H1 (cell line): ENCODE results near the gene SMIM29. TPM values are rescaled to one million over a fixed set of nuclear protein-coding genes. Genes with fewer than 3 reads are reported as not detected.

ENCODE experiments used
- CTCF ChIA-PET: fragments of 300-600 bp; sonication (Branson Sonifier 250); formaldehyde crosslinking; loops from one replicate; lab custom pipeline; 2021; ENCODE audit not compliant: partially characterized antibody; lab: Charles Lee
- POLR2A ChIA-PET: fragments of 300-600 bp; sonication (Branson Sonifier 250); formaldehyde crosslinking; loops from one replicate; lab custom pipeline; 2021; ENCODE audit warnings: inconsistent platforms; ENCODE audit not compliant: partially characterized antibody; lab: Charles Lee
- DNase-seq, 2 experiments: peaks; one replicate each; pipeline versions ENCODE4 v3.0.0 to v3.0.0-alpha.2; 2010 to 2022; ENCODE audit warnings: low spot score in 2 of 2, low read depth in 1 of 2, mixed read lengths in 1 of 2
- FAIRE-seq: peaks from 2 replicates; lab custom pipeline; 2011; peaks lifted over from hg19 to GRCh38; lab: Jason Lieb, UNC
- H2AFZ ChIP-seq: 2 replicates; pipeline ENCODE4 v1.8.1; 2012; ENCODE audit warnings: low read length, inconsistent platforms
- H2AK5ac ChIP-seq: 2 replicates; pipeline ENCODE4 v1.6.1; 2013; ENCODE audit warnings: low read depth, low read length
- H2BK120ac ChIP-seq: replicated peaks from 2 replicates; pipeline ENCODE3; 2013; ENCODE audit warnings: low read depth, low read length, inconsistent platforms
- H2BK12ac ChIP-seq: 2 replicates; pipeline ENCODE4 v1.6.1; 2013; ENCODE audit warnings: low read depth, low read length
- H2BK15ac ChIP-seq: 2 replicates; pipeline ENCODE4 v1.6.1; 2013; ENCODE audit warnings: low read length
- H2BK20ac ChIP-seq: 2 replicates; pipeline ENCODE4 v1.6.1; 2013; ENCODE audit warnings: low read length
- H2BK5ac ChIP-seq: 2 replicates; pipeline ENCODE4 v1.6.1; 2013; ENCODE audit warnings: low read depth, low read length
- H3K14ac ChIP-seq: 2 replicates; pipeline ENCODE4 v1.6.1; 2013; ENCODE audit warnings: inconsistent platforms; ENCODE audit not compliant: insufficient read length
- H3K18ac ChIP-seq: 2 replicates; pipeline ENCODE4 v1.6.1; 2013; ENCODE audit warnings: low read length; ENCODE audit errors: extremely low read depth
- H3K23ac ChIP-seq: 2 replicates; pipeline ENCODE4 v1.6.1; 2013; ENCODE audit warnings: inconsistent platforms; ENCODE audit not compliant: insufficient read length
- H3K23me2 ChIP-seq: 2 replicates; pipeline ENCODE4 v1.6.1; 2013; ENCODE audit warnings: low read depth, low read length
- H3K27ac ChIP-seq: 2 replicates; pipeline ENCODE4 v1.6.1; 2011; ENCODE audit warnings: low read depth, low read length, inconsistent platforms
- H3K27me3 ChIP-seq, 4 experiments: replicated peaks in 1 of 4; 1 replicate in 1 of 4; 2 replicates in 3 of 4; pipeline versions ENCODE4 v1.6.1 to v1.8.1; 2011 to 2013; ENCODE audit warnings: low read length in 3 of 4, mild to moderate bottlenecking in 3 of 4, inconsistent platforms in 2 of 4, mixed read lengths in 2 of 4, moderate library complexity in 1 of 4; ENCODE audit not compliant: control insufficient read depth in 3 of 4, insufficient read depth in 3 of 4; ENCODE audit errors: extremely low read depth in 1 of 4
- H3K36me3 ChIP-seq, 4 experiments: 2 replicates each; pipeline versions ENCODE4 v1.6.1 to v1.8.1; 2011 to 2013; ENCODE audit warnings: mild to moderate bottlenecking in 4 of 4, low read length in 3 of 4, moderate library complexity in 2 of 4, control low read depth in 1 of 4, inconsistent platforms in 1 of 4; ENCODE audit not compliant: insufficient read depth in 4 of 4, control insufficient read depth in 2 of 4
- H3K4ac ChIP-seq: replicated peaks from 2 replicates; pipeline ENCODE3; 2013; ENCODE audit warnings: low read length, low read depth, mixed read lengths, inconsistent platforms; ENCODE audit not compliant: insufficient read length
- H3K4me1 ChIP-seq, 4 experiments: replicated peaks in 1 of 4; 1 replicate in 1 of 4; 2 replicates in 3 of 4; pipeline versions ENCODE4 v1.6.1 to v1.8.1; 2011 to 2013; ENCODE audit warnings: low read length in 3 of 4, inconsistent platforms in 2 of 4, mixed read lengths in 1 of 4; ENCODE audit not compliant: insufficient read depth in 4 of 4, control insufficient read depth in 3 of 4
- H3K4me2 ChIP-seq, 2 experiments: 2 replicates each; pipeline versions ENCODE4 v1.6.1 to v1.8.1; 2011 to 2013; ENCODE audit warnings: low read depth in 2 of 2, low read length in 2 of 2, control low read depth in 1 of 2, inconsistent platforms in 1 of 2, mild to moderate bottlenecking in 1 of 2; ENCODE audit not compliant: insufficient read depth in 1 of 2
- H3K4me3 ChIP-seq, 4 experiments: fragments of 200-600, 300-600 bp in 1 of 4; sonication (generic), shearing (Covaris generic), sonication (Bioruptor Twin) in 1 of 4; 2 replicates each; pipeline versions ENCODE4 v1.5.1 to v1.8.1; 2011 to 2016; ENCODE audit warnings: low read length in 4 of 4, low read depth in 3 of 4, control low read depth in 2 of 4, inconsistent platforms in 2 of 4, mild to moderate bottlenecking in 2 of 4, mixed read lengths in 1 of 4, moderate library complexity in 1 of 4; ENCODE audit not compliant: insufficient read depth in 2 of 4; ENCODE audit errors: extremely low read depth in 1 of 4
- H3K56ac ChIP-seq: replicated peaks from 2 replicates; pipeline ENCODE3; 2013; ENCODE audit warnings: low read depth, mild to moderate bottlenecking, mixed read lengths, low read length, inconsistent platforms; ENCODE audit not compliant: insufficient read length
- H3K79me1 ChIP-seq: 2 replicates; pipeline ENCODE4 v1.6.1; 2013; ENCODE audit warnings: low read depth, low read length, control low read depth
- H3K79me2 ChIP-seq, 2 experiments: 2 replicates each; pipeline versions ENCODE4 v1.6.1 to v1.8.1; 2012 to 2013; ENCODE audit warnings: low read length in 2 of 2, mild to moderate bottlenecking in 2 of 2, inconsistent platforms in 1 of 2; ENCODE audit not compliant: insufficient read depth in 2 of 2, control insufficient read depth in 1 of 2
- H3K9ac ChIP-seq, 4 experiments: replicated peaks in 1 of 4; 1 replicate in 1 of 4; 2 replicates in 3 of 4; pipeline versions ENCODE4 v1.6.1 to v1.8.1; 2011 to 2013; ENCODE audit warnings: low read depth in 3 of 4, low read length in 3 of 4, control low read depth in 2 of 4, mild to moderate bottlenecking in 2 of 4, moderate library complexity in 2 of 4, inconsistent platforms in 1 of 4; ENCODE audit errors: extremely low read depth in 1 of 4
- H3K9me3 ChIP-seq, 2 experiments: 2 replicates each; pipeline versions ENCODE4 v1.6.1 to v1.8.1; 2012 to 2013; ENCODE audit warnings: mild to moderate bottlenecking in 2 of 2, moderate library complexity in 2 of 2, control low read depth in 1 of 2, inconsistent platforms in 1 of 2, low read depth in 1 of 2, low read length in 1 of 2, mixed read lengths in 1 of 2; ENCODE audit not compliant: insufficient read depth in 2 of 2
- H4K20me1 ChIP-seq, 2 experiments: replicated peaks in 1 of 2; 2 replicates each; pipeline versions ENCODE3 to v1.8.1; 2011 to 2013; ENCODE audit warnings: inconsistent platforms in 2 of 2, low read length in 2 of 2, mild to moderate bottlenecking in 1 of 2; ENCODE audit not compliant: insufficient read depth in 2 of 2, control insufficient read depth in 1 of 2
- H4K5ac ChIP-seq: 2 replicates; pipeline ENCODE4 v1.6.1; 2013; ENCODE audit warnings: low read length, low read depth, mixed read lengths, inconsistent platforms; ENCODE audit not compliant: insufficient read length
- H4K8ac ChIP-seq: 2 replicates; pipeline ENCODE4 v1.8.0; 2013; ENCODE audit warnings: mild to moderate bottlenecking, moderate library complexity, low read length, inconsistent platforms; ENCODE audit not compliant: insufficient read depth; ENCODE audit errors: extremely low read depth
- H4K91ac ChIP-seq: replicated peaks from 2 replicates; pipeline ENCODE3; 2013; ENCODE audit warnings: low read length, mixed read lengths, inconsistent platforms; ENCODE audit not compliant: insufficient read length
- ATF3 ChIP-seq: IDR thresholded peaks from 2 replicates; pipeline ENCODE4 v1.6.1; 2011; ENCODE audit warnings: low read depth, mild to moderate bottlenecking, low read length; ENCODE audit not compliant: insufficient read depth
- CHD2 ChIP-seq: IDR thresholded peaks from 2 replicates; pipeline ENCODE4 v1.6.1; 2012; ENCODE audit warnings: low read length, improper control_type of control experiment
- E2F6 ChIP-seq: IDR thresholded peaks from 2 replicates; pipeline ENCODE4 v1.6.1; 2012; ENCODE audit warnings: inconsistent platforms
- EP300 ChIP-seq, 2 experiments: IDR thresholded peaks; 1 replicate in 1 of 2; 2 replicates in 1 of 2; pipeline ENCODE4 v1.6.1; 2011 to 2012; ENCODE audit warnings: low read depth in 2 of 2, low read length in 2 of 2, mild to moderate bottlenecking in 2 of 2, borderline replicate concordance in 1 of 2, inconsistent platforms in 1 of 2, moderate library complexity in 1 of 2
- HDAC6 ChIP-seq: IDR thresholded peaks from one replicate; pipeline ENCODE4 v1.7.1; 2012; ENCODE audit warnings: low read depth, mild to moderate bottlenecking, inconsistent platforms, low read length, moderate library complexity
- WGBS, 2 experiments: shearing (Covaris generic) in 1 of 2; methylation state at CpG; one replicate each; pipeline versions ENCODE4 v1.1.6 to v1.1.7; 2013 to 2015; ENCODE audit warnings: low lambda C conversion rate in 2 of 2, mixed read lengths in 2 of 2, inconsistent platforms in 1 of 2, low coverage in 1 of 2, missing lambda C conversion rate in 1 of 2; ENCODE audit not compliant: insufficient replicate concordance in 2 of 2, insufficient coverage in 1 of 2, insufficient read length in 1 of 2; ENCODE audit errors: extremely low coverage in 1 of 2, missing lambda C conversion rate in 1 of 2; 5-methylcytosine and 5-hydroxymethylcytosine counted together
- polyA plus RNA-seq, 7 experiments: library from polyadenylated mRNA; depleted of rRNA in 3 of 7; stranded (reverse) in 5 of 7; unstranded in 2 of 7; fragments of >200 nt in 5 of 7; fragments of 200-250 nt in 2 of 7; gene quantifications; 1 replicate in 5 of 7; 2 replicates in 1 of 7; 4 replicates in 1 of 7; pipeline versions ENCODE4 v1.2.1 to v1.2.3, GENCODE V29; 2011 to 2013; ENCODE audit warnings: missing spikeins in 2 of 7, mixed read lengths in 2 of 7
- total RNA-seq: library from RNA; stranded (reverse); fragmentation: NEBNext Ultra II Directional; extraction: Animal tissue kit (Norgen Biotek cat#: 25700); gene quantifications from 2 replicates; pipeline ENCODE4 v1.2.1, GENCODE V29; 2021

The SMIM29 gene
- total and polyA plus RNA-seq, 2 of the 8 experiments (the other 6 are each of a cell fraction or from before 2014, with no cell fraction given): 7.0 to 22.4 TPM

- no peaks in the 10 kb centered on the region for H3K79me1 ChIP-seq
- no peak overlapping the region for H4K8ac ChIP-seq
- no peak overlapping the region for H3K14ac ChIP-seq
- no peak overlapping the region for H3K18ac ChIP-seq
- H3K23ac ChIP-seq: no peak overlapping the region
- H3K56ac ChIP-seq: no peak overlapping the region
- H4K91ac ChIP-seq: no peak overlapping the region
- H3K9ac ChIP-seq: no peak overlapping the region
- H3K4me3 ChIP-seq: no peak overlapping the region
- no peak overlapping the region for H2AFZ ChIP-seq
- no peak overlapping the region for H4K5ac ChIP-seq
- no peak overlapping the region for H3K4me2 ChIP-seq
- no peak overlapping the region for H2BK5ac ChIP-seq
- H2BK20ac ChIP-seq: no peak overlapping the region
- H3K79me2 ChIP-seq: no peaks in the 10 kb centered on the region
- FAIRE-seq (no peak), DNase-seq (no peak)
- POLR2A ChIA-PET: interaction anchor here (0.5 to 2.0 kb wide), 3 partner anchors 29 to 147 kb away, joined by 3 to 5 read pairs (median 3); partner anchors contain the start of gene RPS10
- CTCF ChIA-PET: interaction anchor here (1.2 to 2.9 kb wide), 2 partner anchors 83 to 301 kb away, joined by 3 to 7 read pairs; no protein-coding TSS in a partner anchor
- H3K9me3 ChIP-seq: no peaks in the 10 kb centered on the region
- no peak overlapping the region for H2AK5ac ChIP-seq
- no peak overlapping the region for H2BK12ac ChIP-seq
- H2BK120ac ChIP-seq: no peak overlapping the region
- WGBS, 2 experiments: 94% methylated on average over 5 of the region's 5 CpGs; no CpG with 5 or more reads in 1 of the 2 experiments
- H3K27ac ChIP-seq: no peak overlapping the region
- TF ChIP-seq ATF3: no peak
- TF ChIP-seq CHD2: no peak
- TF ChIP-seq EP300 (IDR thresholded peaks at IDR 0.05; ENCODE audit: borderline replicate concordance in 1 of 2, low read depth in 2 of 2, low read length in 2 of 2): no peak
- no peak for TF ChIP-seq E2F6
- no peak for TF ChIP-seq HDAC6
- TF ChIP-seq, all 59 proteins: peak for 0
- Histone ChIP-seq H3K36me3 (no peaks in the 10 kb centered on the region), H3K4me1 (no peaks in the 10 kb centered on the region), H3K23me2 (no peaks in the 10 kb centered on the region), H3K27me3 (no peaks in the 10 kb centered on the region), H2BK15ac (no peak overlapping the region), H3K4ac (no peak overlapping the region), H4K20me1 (no peaks in the 10 kb centered on the region)
Observed at GRCh38 chr6:34278833-34279232, 30.0 kb upstream of the SMIM29 start.
